HEK293T (cell line): ENCODE measurements around the gene ATP11C.

Experiments
- CTCF ChIA-PET: fragments of 350-600 bp; formaldehyde crosslinking; extraction: SDS; loops from one replicate; lab custom pipeline; 2021; ENCODE audit warnings: antibody characterized with exemption, inconsistent platforms; lab: Yijun Ruan, JAX
- POLR2A ChIA-PET: fragments of 350-600 bp; formaldehyde crosslinking; extraction: SDS; loops from one replicate; lab custom pipeline; 2020; ENCODE audit warnings: antibody characterized with exemption, inconsistent platforms; lab: Yijun Ruan, JAX
- DNase-seq: peaks from one replicate; pipeline ENCODE4 v3.0.0; 2012; ENCODE audit warnings: mixed read lengths; ENCODE audit errors: extremely low spot score
- ARNT ChIP-seq: fragments of 450-650 bp; IDR thresholded peaks from 2 replicates; pipeline ENCODE4 v1.6.1; 2017; ENCODE audit warnings: mild to moderate bottlenecking
- BHLHE40 ChIP-seq: fragments of 450-650 bp; IDR thresholded peaks from 2 replicates; pipeline ENCODE4 v1.6.1; 2016; ENCODE audit warnings: mild to moderate bottlenecking, moderate library complexity, borderline replicate concordance
- CTBP1 ChIP-seq: fragments of 450-650 bp; IDR thresholded peaks from 2 replicates; pipeline ENCODE4 v1.6.1; 2016; ENCODE audit warnings: borderline replicate concordance
- ELF4 ChIP-seq: fragments of 450-650 bp; IDR thresholded peaks from 2 replicates; pipeline ENCODE4 v1.6.1; 2017; ENCODE audit warnings: antibody characterized with exemption
- FOXA1 ChIP-seq: fragments of 450-650 bp; IDR thresholded peaks from 2 replicates; pipeline ENCODE4 v1.6.1; 2016; ENCODE audit warnings: mild to moderate bottlenecking
- FOXK2 ChIP-seq: fragments of 450-650 bp; IDR thresholded peaks from 2 replicates; pipeline ENCODE4 v1.6.1; 2016; ENCODE audit warnings: mild to moderate bottlenecking
- FOXM1 ChIP-seq: fragments of 450-650 bp; IDR thresholded peaks from 2 replicates; pipeline ENCODE4 v1.6.1; 2017; ENCODE audit warnings: mild to moderate bottlenecking, borderline replicate concordance
- HDGF ChIP-seq: fragments of 450-650 bp; IDR thresholded peaks from 2 replicates; pipeline ENCODE4 v1.6.1; 2017; ENCODE audit warnings: antibody characterized with exemption, borderline replicate concordance
- L3MBTL2 ChIP-seq: fragments of 450-650 bp; conservative IDR thresholded peaks from 2 replicates; pipeline ENCODE4 v1.6.1; 2016; ENCODE audit warnings: mild to moderate bottlenecking
- LEF1 ChIP-seq: fragments of 450-650 bp; IDR thresholded peaks from 2 replicates; pipeline ENCODE4 v1.6.1; 2017; ENCODE audit warnings: mild to moderate bottlenecking, borderline replicate concordance
- NFRKB ChIP-seq: fragments of 450-650 bp; IDR thresholded peaks from 2 replicates; pipeline ENCODE4 v1.6.1; 2016; ENCODE audit warnings: mild to moderate bottlenecking, moderate library complexity
- PKNOX1 ChIP-seq: fragments of 450-650 bp; IDR thresholded peaks from 2 replicates; pipeline ENCODE4 v1.6.1; 2016
- SP1 ChIP-seq: fragments of 450-650 bp; IDR thresholded peaks from 2 replicates; pipeline ENCODE4 v1.6.1; 2017
- SUZ12 ChIP-seq: fragments of 450-650 bp; IDR thresholded peaks from 2 replicates; pipeline ENCODE4 v1.6.1; 2016; ENCODE audit warnings: mild to moderate bottlenecking
- TARDBP ChIP-seq: fragments of 450-650 bp; IDR thresholded peaks from 2 replicates; pipeline ENCODE4 v1.6.1; 2016
- ZNF384 ChIP-seq: fragments of 450-650 bp; IDR thresholded peaks from 2 replicates; pipeline ENCODE4 v1.6.1; 2016

Gene ATP11C

GRCh38 chrX:139905743-139906142 lies 27.1 kb downstream of the ATP11C start:
- TF ChIP-seq SUZ12 (no peak), LEF1 (no peak), TARDBP (no peak), SP1 (no peak), CTBP1 (no peak), BHLHE40 (no peak), FOXA1 (no peak), FOXK2 (no peak), L3MBTL2 (no peak), HDGF (no peak), ARNT (no peak), ZNF384 (no peak), NFRKB (no peak), ELF4 (no peak), PKNOX1 (no peak), FOXM1 (no peak)
- ChIA-PET CTCF (no interaction called here), POLR2A (no interaction called here)
- DNase-seq = no peak

- no peak for DNase-seq
- CTCF ChIA-PET = no interaction called here
- TF ChIP-seq L3MBTL2 (no peak), CTBP1 (no peak), ZNF384 (no peak), FOXM1 (no peak), HDGF (no peak), LEF1 (no peak), SP1 (no peak), ELF4 (no peak), SUZ12 (no peak), BHLHE40 (no peak), TARDBP (no peak), PKNOX1 (no peak), FOXA1 (no peak), ARNT (no peak), FOXK2 (no peak)
- POLR2A ChIA-PET = no interaction called here
Measured at GRCh38 chrX:139905051-139905450, 27.8 kb downstream of the ATP11C start.

GRCh38 chrX:139903210-139903609 lies 29.6 kb downstream of the ATP11C start:
- ChIA-PET POLR2A (no interaction called here), CTCF (no interaction called here)
- DNase-seq = no peak
- TF ChIP-seq FOXA1 (no peak), TARDBP (no peak), SUZ12 (no peak), BHLHE40 (no peak), CTBP1 (no peak), ARNT (no peak), ELF4 (no peak), PKNOX1 (no peak), HDGF (no peak)

GRCh38 chrX:139902559-139902958 lies 30.3 kb downstream of the ATP11C start:
- POLR2A ChIA-PET = no interaction called here
- no peak for DNase-seq
- CTCF ChIA-PET = interaction anchor here (0.6 kb wide), 1 partner anchor 9 kb away, joined by 5 read pairs; no protein-coding TSS in a partner anchor
- no peak for TF ChIP-seq PKNOX1
- no peak for TF ChIP-seq ZNF384
- TF ChIP-seq NFRKB = no peak
- TF ChIP-seq L3MBTL2 = no peak
- TF ChIP-seq TARDBP = no peak
- no peak for TF ChIP-seq ARNT
- TF ChIP-seq SUZ12 = no peak
- TF ChIP-seq ELF4 = no peak

GRCh38 chrX:139898334-139898733 lies 34.5 kb downstream of the ATP11C start:
- TF ChIP-seq HDGF (no peak), FOXA1 (no peak), BHLHE40 (no peak), CTBP1 (no peak), TARDBP (no peak), ZNF384 (no peak), PKNOX1 (no peak)
- CTCF ChIA-PET = interaction anchor here (0.8 kb wide), 1 partner anchor 8 kb away, joined by 3 read pairs; no protein-coding TSS in a partner anchor
- DNase-seq = no peak
- POLR2A ChIA-PET = no interaction called here

GRCh38 chrX:139892512-139892911 lies 40.3 kb downstream of the ATP11C start:
- ChIA-PET CTCF (no interaction called here), POLR2A (no interaction called here)
- TF ChIP-seq HDGF = no peak
- TF ChIP-seq ELF4 = no peak
- no peak for TF ChIP-seq SUZ12
- no peak for TF ChIP-seq TARDBP
- TF ChIP-seq NFRKB = no peak
- TF ChIP-seq SP1 = no peak
- no peak for TF ChIP-seq ARNT
- DNase-seq = no peak
